A673 (cell line): ENCODE data around the gene ST7.

Experiments
- CTCF ChIP-seq: fragments of 300-800, 200-600 bp; sonication (generic); conservative IDR thresholded peaks from 2 replicates; pipeline ENCODE4 v1.5.1; 2017; ENCODE audit warnings: low read depth, mild to moderate bottlenecking, antibody characterized with exemption, low read length, moderate library complexity, mixed read lengths
- EZH2 ChIP-seq: fragments of 200-600 bp; sonication (generic); IDR thresholded peaks from 2 replicates; pipeline ENCODE4 v1.6.1; 2017; ENCODE audit warnings: borderline replicate concordance, low read depth, mild to moderate bottlenecking, mixed read lengths, antibody characterized with exemption, low read length; ENCODE audit not compliant: poor library complexity, severe bottlenecking

- TF ChIP-seq EZH2 (no peak), CTCF (no peak)
Observed at GRCh38 chr7:117065571-117066150, 112.4 kb downstream of the ST7 start.
